ENCODE data around the gene EHBP1L1. TPM values are rescaled to one million over a fixed set of nuclear protein-coding genes. Genes with fewer than 3 reads are reported as not detected.

Gene EHBP1L1
- total and polyA plus RNA-seq, 2 of the 13 experiments (the other 11 are each of a cell fraction or from before 2014, with no cell fraction given) = 8.3 to 10.6 TPM

- TF ChIP-seq ISL2 (CRISPR knock-in tag; IDR thresholded peaks at IDR 0.05) (no peak), RFX3 (CRISPR knock-in tag; IDR thresholded peaks at IDR 0.05) (no peak), KLF15 (CRISPR knock-in tag; IDR thresholded peaks at IDR 0.05; ENCODE audit: borderline replicate concordance) (no peak)
Observed at GRCh38 chr11:65548395-65548794, 27.5 kb upstream of the EHBP1L1 start (continued).

GRCh38 chr11:65549096-65549495 lies 26.8 kb upstream of the EHBP1L1 start:
- Histone ChIP-seq H3K9me3 (ENCODE audit: low read length) (no peaks in the 10 kb centered on the region), H2AFZ (ENCODE audit: low read length) (no peak overlapping the region), H3K36me3 (replicated peaks in 1 of 2; ENCODE audit: control insufficient read depth in 1 of 2, insufficient read depth in 2 of 2, low read length in 2 of 2) (peaks cover 4 to 11% of the 10 kb centered on the region in 2 experiments; a peak in 2 of 5 replicates), H3K27ac (ENCODE audit: extremely low read length, insufficient read depth, low read length) (no peak overlapping the region), H3K4me3 (replicated peaks in 1 of 3; ENCODE audit: insufficient read depth in 1 of 3, low read depth in 2 of 3, low read length in 3 of 3) (no peak overlapping the region), H3K4me2 (ENCODE audit: low read depth, low read length) (no peak overlapping the region), H3K79me2 (ENCODE audit: insufficient read depth, low read length) (no peaks in the 10 kb centered on the region), H3K9ac (ENCODE audit: insufficient read depth, low read depth, low read length) (no peak overlapping the region), H3K4me1 (ENCODE audit: insufficient read depth, low read length) (peaks cover 42% of the 10 kb centered on the region), H4K20me1 (ENCODE audit: insufficient read depth, low read length) (peaks cover 7% of the 10 kb centered on the region; the same call in 1 of the 2 replicates), H3K27me3 (ENCODE audit: control insufficient read depth in 1 of 2, insufficient read depth in 2 of 2, low read length in 2 of 2) (no peaks in the 10 kb centered on the region)
- ChIA-PET POLR2A (interaction anchor here (0.5 kb wide), 1 partner anchor 17 kb away, joined by 3 read pairs; no protein-coding TSS in a partner anchor), CTCF (ENCODE audit: low intra/inter-chr PET ratio, low total read pairs) (no interaction called here)
- no TSS peak for BruUV-seq (replicated peaks)
- no peak for FAIRE-seq
- no peak for ATAC-seq
- intact Hi-C loops (cut with micrococcal nuclease; ENCODE audit: unreplicated experiment) = no loop called here
- in situ Hi-C loops (cut with HindIII; ENCODE audit: extremely low pct_ligation_motif_present, low pct_unique_long_range_greater_than_20kb) = no loop called here
- TF ChIP-seq RFX3 (CRISPR knock-in tag; IDR thresholded peaks at IDR 0.05) (no peak), TERF1 (CRISPR knock-in tag; IDR thresholded peaks at IDR 0.05) (no peak), ZNF263 (CRISPR knock-in tag; IDR thresholded peaks at IDR 0.05) (no peak), RNF2 (conservative IDR thresholded peaks at IDR 0.05; ENCODE audit: low read depth) (no peak), U2AF2 (IDR thresholded peaks at IDR 0.05; ENCODE audit: low read depth, low read length) (no peak), GTF3A (CRISPR knock-in tag; conservative IDR thresholded peaks at IDR 0.05) (no peak), TRAFD1 (CRISPR knock-in tag; IDR thresholded peaks at IDR 0.05; ENCODE audit: borderline replicate concordance) (no peak), ZNF878 (CRISPR knock-in tag; IDR thresholded peaks at IDR 0.05) (no peak), DMAP1 (CRISPR knock-in tag; IDR thresholded peaks at IDR 0.05) (no peak), MLX (CRISPR knock-in tag; IDR thresholded peaks at IDR 0.05) (no peak), TSC22D2 (CRISPR knock-in tag; IDR thresholded peaks at IDR 0.05; ENCODE audit: borderline replicate concordance) (no peak), NONO (IDR thresholded peaks at IDR 0.05) (no peak), NONO (CRISPR knock-in tag; conservative IDR thresholded peaks at IDR 0.05) (no peak), ARNT2 (CRISPR knock-in tag; IDR thresholded peaks at IDR 0.05; ENCODE audit: low read depth) (no peak), TARDBP (CRISPR knock-in tag; IDR thresholded peaks at IDR 0.05) (no peak), HHEX (CRISPR knock-in tag; IDR thresholded peaks at IDR 0.05) (no peak), ZBTB8A (CRISPR knock-in tag; IDR thresholded peaks at IDR 0.05; ENCODE audit: borderline replicate concordance, low read depth) (no peak), ZNF275 (CRISPR knock-in tag; IDR thresholded peaks at IDR 0.05; ENCODE audit: borderline replicate concordance) (no peak)
- DNase-seq (ENCODE audit: low spot score) = no peak
- WGBS (ENCODE audit: low lambda C conversion rate) = 91% methylated on average over 3 of the region's 3 CpGs

All from HepG2 (cell line).